Coronary artery (tissue), 2 donors: ENCODE measurements around the gene C3orf22.
A peak's percentile ranks its signal among the peaks of the same experiment; 100 is the strongest.

Source experiments
- DNase-seq: peaks from one replicate; pipeline ENCODE4 v3.0.0-alpha.2; 2017; ENCODE audit warnings: low spot score
- H3K27ac ChIP-seq, 2 donors: fragments of 200-600 bp; sonication (generic); one replicate each; pipeline ENCODE4 v1.5.1; 2016 to 2019
- H3K4me3 ChIP-seq: fragments of 200-600 bp; sonication (generic); 2 replicates; pipeline ENCODE4 v1.5.1; 2016; ENCODE audit warnings: mild to moderate bottlenecking, moderate library complexity
- CTCF ChIP-seq: fragments of 200-600 bp; sonication (generic); IDR thresholded peaks from one replicate; pipeline ENCODE4 v1.5.1; 2019; ENCODE audit warnings: antibody characterized with exemption

C3orf22 gene

DNA sequence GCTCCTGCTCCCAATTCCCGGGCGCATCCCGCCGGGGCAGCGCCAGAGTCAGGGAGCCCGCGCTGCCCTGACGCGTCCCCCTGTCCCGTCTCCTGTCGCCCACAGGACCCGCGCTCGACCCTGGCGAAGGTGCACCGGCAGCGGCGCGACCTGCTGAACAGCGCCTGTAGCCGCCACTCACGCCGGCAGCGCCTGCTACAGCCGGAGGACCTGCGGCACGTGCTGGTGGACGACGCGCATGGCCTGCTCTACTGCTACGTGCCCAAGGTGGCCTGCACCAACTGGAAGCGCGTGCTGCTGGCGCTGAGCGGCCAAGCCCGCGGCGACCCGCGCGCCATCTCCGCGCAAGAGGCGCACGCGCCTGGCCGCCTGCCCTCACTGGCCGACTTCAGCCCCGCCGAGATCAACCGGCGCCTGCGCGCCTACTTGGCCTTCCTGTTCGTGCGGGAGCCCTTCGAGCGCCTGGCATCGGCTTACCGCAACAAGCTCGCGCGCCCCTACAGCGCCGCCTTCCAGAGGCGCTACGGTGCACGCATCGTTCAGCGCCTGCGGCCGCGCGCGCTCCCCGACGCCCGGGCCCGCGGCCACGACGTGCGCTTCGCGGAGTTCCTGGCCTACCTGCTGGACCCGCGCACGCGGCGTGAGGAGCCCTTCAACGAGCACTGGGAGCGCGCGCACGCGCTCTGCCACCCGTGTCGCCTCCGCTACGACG lies 16.9 kb downstream of the C3orf22 start:
- TF ChIP-seq CTCF: no peak

GRCh38 chr3:126540951-126541627 lies 17.6 kb downstream of the C3orf22 start:
- no peak for DNase-seq
- no peak overlapping the region for H3K27ac ChIP-seq
- TF ChIP-seq CTCF: no peak
- H3K4me3 ChIP-seq: no peak overlapping the region

More for the DNA sequence above, 16.9 kb downstream of the C3orf22 start:
- peak; percentile 47 for DNase-seq
- H3K4me3 ChIP-seq: no peak overlapping the region
- no peak overlapping the region for H3K27ac ChIP-seq

DNA sequence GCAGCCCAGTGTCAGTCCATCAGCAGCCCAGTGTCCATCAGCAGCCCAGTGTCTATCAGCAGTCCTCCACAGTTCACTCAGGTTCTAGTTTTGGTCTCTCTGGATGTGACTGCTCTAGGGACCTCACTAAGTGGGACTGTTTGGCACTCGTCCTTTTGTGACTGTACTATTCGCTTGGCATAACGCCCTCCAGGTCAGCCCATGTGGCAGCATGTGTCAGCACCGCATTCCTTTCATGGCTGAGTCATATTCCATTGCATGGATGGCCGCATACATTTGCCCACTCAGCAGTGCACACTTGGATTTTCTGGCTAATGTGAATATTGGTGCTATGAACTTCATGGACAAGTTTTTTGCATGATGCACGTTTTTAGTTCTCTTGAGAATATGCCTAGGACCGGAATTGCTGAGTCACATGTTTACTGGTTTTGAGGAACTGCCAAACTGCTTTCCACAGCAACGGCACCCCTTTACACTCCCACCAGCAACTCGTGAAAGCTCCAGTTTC lies 18.3 kb downstream of the C3orf22 start:
- no peak for TF ChIP-seq CTCF
- no peak overlapping the region for H3K4me3 ChIP-seq

DNA sequence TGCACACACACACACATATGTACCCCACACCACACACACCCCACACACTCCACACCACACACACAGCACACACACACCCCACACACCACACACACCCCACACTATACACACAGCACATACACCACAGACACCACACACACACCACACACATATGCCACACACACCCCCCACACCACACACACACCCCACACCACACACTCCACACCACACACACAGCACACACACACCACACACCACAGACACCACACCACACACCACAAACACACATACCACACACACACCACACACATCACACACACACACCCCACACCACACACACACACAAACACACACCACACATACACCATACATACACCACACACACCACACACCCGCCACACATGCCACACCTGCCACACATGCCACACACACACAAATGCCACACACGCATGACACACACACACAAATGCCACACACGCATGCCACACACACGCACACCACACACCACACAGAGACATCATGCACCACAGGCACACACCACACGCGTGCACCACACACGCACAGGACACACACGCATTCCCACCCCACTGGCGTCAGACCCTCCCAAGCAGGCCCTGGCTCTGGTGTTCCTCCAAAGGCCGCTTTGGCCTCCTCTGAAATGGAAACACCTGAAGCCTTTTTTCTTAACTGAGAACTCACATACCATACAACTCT lies 19.0 kb downstream of the C3orf22 start:
- H3K4me3 ChIP-seq: no peak overlapping the region
- DNase-seq: no peak
- TF ChIP-seq CTCF: no peak
- no peak overlapping the region for H3K27ac ChIP-seq

More for the DNA sequence above, 18.3 kb downstream of the C3orf22 start:
- DNase-seq: peak; percentile 69
- H3K27ac ChIP-seq: peak overlapping the region in 1 of 2 donors; percentile 2

DNA sequence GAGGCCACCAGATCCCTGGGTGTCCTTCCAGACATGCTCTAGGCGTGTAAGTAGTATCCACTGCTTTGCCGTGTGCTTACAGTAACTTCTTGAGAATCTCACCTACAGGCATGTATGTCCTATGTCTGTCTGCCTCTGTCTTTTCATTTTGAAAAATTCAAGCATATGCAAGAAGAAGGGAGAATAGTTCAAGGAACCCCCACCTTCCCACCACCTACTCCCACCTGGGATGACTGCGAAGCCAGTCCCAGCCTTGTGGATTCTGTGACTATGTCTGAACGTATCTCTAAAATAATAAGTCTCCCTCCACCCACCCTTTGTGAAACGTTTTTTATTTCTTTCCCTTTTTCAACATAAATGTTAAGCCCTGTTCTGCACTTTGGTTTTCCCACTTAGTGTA lies 19.8 kb downstream of the C3orf22 start:
- TF ChIP-seq CTCF: no peak
- H3K27ac ChIP-seq: no peak overlapping the region
- H3K4me3 ChIP-seq: no peak overlapping the region
- no peak for DNase-seq

- DNase-seq: no peak
- H3K4me3 ChIP-seq: no peak overlapping the region
- TF ChIP-seq CTCF: no peak
- H3K27ac ChIP-seq: no peak overlapping the region
Measured at GRCh38 chr3:126538316-126538715, 20.4 kb downstream of the C3orf22 start.
